HepG2 (cell line): ENCODE data around the gene ANXA5.

Source experiments
- GABPA ChIP-seq, 2 experiments: IDR thresholded peaks; 2 replicates each; pipeline ENCODE4 v1.6.1; 2011 to 2016; ENCODE audit warnings: low read depth in 2 of 2, low read length in 1 of 2, missing biosample characterization in 1 of 2, missing genetic modification characterization in 1 of 2
- JUN ChIP-seq: sonication (generic); formaldehyde crosslinking; IDR thresholded peaks from 2 replicates; pipeline ENCODE4 v1.4.0; 2020; ENCODE audit warnings: mild to moderate bottlenecking, missing genetic modification reagents
- NFE2L1 ChIP-seq: sonication (generic); formaldehyde crosslinking; IDR thresholded peaks from 2 replicates; pipeline ENCODE4 v1.4.0; 2020; ENCODE audit warnings: missing genetic modification reagents, mild to moderate bottlenecking, borderline replicate concordance
- PCBP1 ChIP-seq: fragments of 200-400 bp; formaldehyde crosslinking; IDR thresholded peaks from 2 replicates; pipeline ENCODE4 v1.6.1; 2017; ENCODE audit warnings: mild to moderate bottlenecking, low read depth, low read length, borderline replicate concordance
- POLR2AphosphoS5 ChIP-seq: IDR thresholded peaks from 2 replicates; pipeline ENCODE4 v1.6.1; 2012; ENCODE audit warnings: low read depth, low read length
- SALL2 ChIP-seq: sonication (generic); formaldehyde crosslinking; IDR thresholded peaks from 2 replicates; pipeline ENCODE4 v1.8.1; 2023; ENCODE audit warnings: mild to moderate bottlenecking, missing genetic modification reagents, inconsistent platforms

- no peak for TF ChIP-seq NFE2L1
- no peak for TF ChIP-seq SALL2
- no peak for TF ChIP-seq POLR2AphosphoS5
- TF ChIP-seq JUN (CRISPR knock-in tag) = no peak
- TF ChIP-seq PCBP1 = no peak
- no peak for TF ChIP-seq GABPA (IDR thresholded peaks at IDR 0.05; ENCODE audit: low read depth, low read length)
- TF ChIP-seq GABPA (CRISPR knock-in tag; IDR thresholded peaks at IDR 0.05; ENCODE audit: low read depth) = no peak
Measured at GRCh38 chr4:121658125-121658524, 38.7 kb downstream of the ANXA5 start.
